ENCODE measurements around the gene MUC7. TPM values are rescaled to one million over a fixed set of nuclear protein-coding genes. Genes with fewer than 3 reads are reported as not detected.

Gene MUC7
- total RNA-seq, 1 experiment from 2014 or later, result not detected

- Histone ChIP-seq H4K20me1 (ENCODE audit: insufficient read depth) (no peaks in the 10 kb centered on the region), H3K27ac (no peak overlapping the region), H3F3A (ENCODE audit: insufficient read depth, low read depth) (no peaks in the 10 kb centered on the region), H3K9me3 (ENCODE audit: insufficient read depth, low read depth) (no peaks in the 10 kb centered on the region), H3K9me2 (ENCODE audit: insufficient read depth) (no peaks in the 10 kb centered on the region), H2AFZ (no peak overlapping the region), H3K4me2 (no peak overlapping the region), H3K4me3 (no peak overlapping the region), H3K36me3 (ENCODE audit: low read depth) (no peaks in the 10 kb centered on the region), H3K27me3 (ENCODE audit: insufficient read depth, low read depth) (no peaks in the 10 kb centered on the region), H3K4me1 (replicated peaks; ENCODE audit: insufficient read depth) (no peaks in the 10 kb centered on the region), H3K79me2 (ENCODE audit: low read depth) (no peaks in the 10 kb centered on the region)
- intact Hi-C loops (cut with micrococcal nuclease; ENCODE audit: unreplicated experiment), result no loop called here
- ChIA-PET CTCF (no interaction called here), POLR2A (ENCODE audit: unreplicated experiment) (no interaction called here)
- BruUV-seq (replicated peaks), result no TSS peak
- no peak for DNase-seq
- no peak for TF ChIP-seq EZH2 (IDR thresholded peaks at IDR 0.05; ENCODE audit: low read depth)
- no peak for TF ChIP-seq CTCF (conservative IDR thresholded peaks at IDR 0.05)
Measured at GRCh38 chr4:70437197-70437596, 34.8 kb upstream of the MUC7 start.

GRCh38 chr4:70442474-70442873 lies 29.5 kb upstream of the MUC7 start:
- Histone ChIP-seq H3F3A (ENCODE audit: insufficient read depth, low read depth) (no peaks in the 10 kb centered on the region), H3K27me3 (ENCODE audit: insufficient read depth, low read depth) (no peaks in the 10 kb centered on the region), H3K36me3 (ENCODE audit: low read depth) (no peaks in the 10 kb centered on the region), H3K9me3 (ENCODE audit: insufficient read depth, low read depth) (no peaks in the 10 kb centered on the region), H3K27ac (no peak overlapping the region), H3K79me2 (ENCODE audit: low read depth) (no peaks in the 10 kb centered on the region), H4K20me1 (ENCODE audit: insufficient read depth) (no peaks in the 10 kb centered on the region), H3K4me1 (replicated peaks; ENCODE audit: insufficient read depth) (no peaks in the 10 kb centered on the region), H3K4me2 (no peak overlapping the region), H2AFZ (no peak overlapping the region), H3K9me2 (ENCODE audit: insufficient read depth) (no peaks in the 10 kb centered on the region), H3K4me3 (no peak overlapping the region)
- ChIA-PET POLR2A (ENCODE audit: unreplicated experiment) (no interaction called here), CTCF (no interaction called here)
- intact Hi-C loops (cut with micrococcal nuclease; ENCODE audit: unreplicated experiment), result no loop called here
- no peak for DNase-seq
- TF ChIP-seq EZH2 (IDR thresholded peaks at IDR 0.05; ENCODE audit: low read depth) (no peak), CTCF (conservative IDR thresholded peaks at IDR 0.05) (no peak)
- no TSS peak for BruUV-seq (replicated peaks)

- Histone ChIP-seq H3K27ac (no peak overlapping the region), H3K4me2 (no peak overlapping the region), H3K9me3 (ENCODE audit: insufficient read depth, low read depth) (no peaks in the 10 kb centered on the region), H3K9me2 (ENCODE audit: insufficient read depth) (no peaks in the 10 kb centered on the region), H3K4me3 (no peak overlapping the region), H3K4me1 (replicated peaks; ENCODE audit: insufficient read depth) (no peaks in the 10 kb centered on the region), H3K36me3 (ENCODE audit: low read depth) (no peaks in the 10 kb centered on the region), H3K79me2 (ENCODE audit: low read depth) (no peaks in the 10 kb centered on the region), H3K27me3 (ENCODE audit: insufficient read depth, low read depth) (no peaks in the 10 kb centered on the region), H3F3A (ENCODE audit: insufficient read depth, low read depth) (no peaks in the 10 kb centered on the region), H4K20me1 (ENCODE audit: insufficient read depth) (no peaks in the 10 kb centered on the region), H2AFZ (no peak overlapping the region)
- TF ChIP-seq CTCF (conservative IDR thresholded peaks at IDR 0.05), result no peak
- no TSS peak for BruUV-seq (replicated peaks)
- CTCF ChIA-PET, result no interaction called here
- no peak for DNase-seq
- POLR2A ChIA-PET (ENCODE audit: unreplicated experiment), result no interaction called here
- intact Hi-C loops (cut with micrococcal nuclease; ENCODE audit: unreplicated experiment), result no loop called here
Measured at GRCh38 chr4:70443329-70443728, 28.7 kb upstream of the MUC7 start.

Measured in PC-9 (cell line).